ENCODE data around the gene PHKB. TPM values are rescaled to one million over a fixed set of nuclear protein-coding genes. Genes with fewer than 3 reads are reported as not detected.

Gene PHKB
- total and polyA plus RNA-seq, 2 of the 8 experiments (the other 6 are each of a cell fraction or from before 2014, with no cell fraction given), result 18.6 to 38.3 TPM

- Histone ChIP-seq H2AK5ac (ENCODE audit: low read depth, low read length) (no peak overlapping the region), H3K4me3 (ENCODE audit: extremely low read depth in 1 of 4, insufficient read depth in 2 of 4, low read depth in 3 of 4, low read length in 4 of 4) (no peak overlapping the region), H2BK5ac (ENCODE audit: low read depth, low read length) (no peak overlapping the region), H2BK15ac (ENCODE audit: low read length) (no peak overlapping the region), H4K91ac (replicated peaks; ENCODE audit: insufficient read length, low read length) (no peak overlapping the region), H2AFZ (ENCODE audit: low read length) (no peak overlapping the region), H3K27me3 (replicated peaks in 1 of 4; ENCODE audit: control insufficient read depth in 3 of 4, extremely low read depth in 1 of 4, insufficient read depth in 3 of 4, low read length in 3 of 4) (no peaks in the 10 kb centered on the region), H3K4me1 (replicated peaks in 1 of 4; ENCODE audit: control insufficient read depth in 3 of 4, insufficient read depth in 4 of 4, low read length in 3 of 4) (no peaks in the 10 kb centered on the region; a peak in 1 of 7 replicates), H2BK20ac (ENCODE audit: low read length) (no peak overlapping the region), H4K8ac (ENCODE audit: extremely low read depth, insufficient read depth, low read length) (no peak overlapping the region), H3K9me3 (ENCODE audit: insufficient read depth in 2 of 2, low read depth in 1 of 2, low read length in 1 of 2) (no peaks in the 10 kb centered on the region), H3K4ac (replicated peaks; ENCODE audit: insufficient read length, low read depth, low read length) (no peak overlapping the region), H4K20me1 (replicated peaks in 1 of 2; ENCODE audit: control insufficient read depth in 1 of 2, insufficient read depth in 2 of 2, low read length in 2 of 2) (no peaks in the 10 kb centered on the region), H3K14ac (ENCODE audit: insufficient read length) (no peak overlapping the region), H3K4me2 (ENCODE audit: insufficient read depth in 1 of 2, low read depth in 2 of 2, low read length in 2 of 2) (no peak overlapping the region), H3K23ac (ENCODE audit: insufficient read length) (no peak overlapping the region), H3K79me2 (ENCODE audit: control insufficient read depth in 1 of 2, insufficient read depth in 2 of 2, low read length in 2 of 2) (no peaks in the 10 kb centered on the region), H2BK120ac (replicated peaks; ENCODE audit: low read depth, low read length) (no peak overlapping the region), H3K9ac (replicated peaks in 1 of 4; ENCODE audit: extremely low read depth in 1 of 4, low read depth in 3 of 4, low read length in 3 of 4) (no peak overlapping the region), H3K79me1 (ENCODE audit: low read depth, low read length) (no peaks in the 10 kb centered on the region), H4K5ac (ENCODE audit: insufficient read length, low read depth, low read length) (no peak overlapping the region), H3K23me2 (ENCODE audit: low read depth, low read length) (no peaks in the 10 kb centered on the region), H3K36me3 (ENCODE audit: control insufficient read depth in 2 of 4, insufficient read depth in 4 of 4, low read length in 3 of 4) (0 out of 8 replicates have a peak, but pooled peaks cover 0 to 2% (median 0%) of the 10 kb centered on the region in 4 experiments), H3K18ac (ENCODE audit: extremely low read depth, low read length) (no peak overlapping the region), H3K56ac (replicated peaks; ENCODE audit: insufficient read length, low read depth, low read length) (no peak overlapping the region), H3K27ac (ENCODE audit: low read depth, low read length) (no peak overlapping the region), H2BK12ac (ENCODE audit: low read depth, low read length) (no peak overlapping the region)
- TF ChIP-seq EP300 (IDR thresholded peaks at IDR 0.05; ENCODE audit: borderline replicate concordance in 1 of 2, low read depth in 2 of 2, low read length in 2 of 2) (no peak), CEBPB (IDR thresholded peaks at IDR 0.05; ENCODE audit: low read depth, low read length) (no peak), CHD2 (IDR thresholded peaks at IDR 0.05; ENCODE audit: low read length) (no peak), E2F6 (IDR thresholded peaks at IDR 0.05) (no peak), GABPA (IDR thresholded peaks at IDR 0.05; ENCODE audit: borderline replicate concordance, insufficient read depth, low read length) (no peak)
- DNase-seq (ENCODE audit: low read depth in 1 of 2, low spot score in 2 of 2) (no peak), FAIRE-seq (no peak)
- ChIA-PET POLR2A (ENCODE audit: partially characterized antibody) (no interaction called here), CTCF (ENCODE audit: partially characterized antibody) (no interaction called here)
- WGBS, 2 experiments (ENCODE audit: extremely low coverage in 1 of 2, insufficient coverage in 1 of 2, insufficient read length in 1 of 2, insufficient replicate concordance in 2 of 2, low coverage in 1 of 2, low lambda C conversion rate in 2 of 2, missing lambda C conversion rate in 1 of 2), result 92% methylated on average over 3 of the region's 3 CpGs; no CpG with 5 or more reads in 1 of the 2 experiments
Observed at GRCh38 chr16:47519546-47519945, 58.4 kb downstream of the PHKB start.

Data from H1 (cell line).